A673 (cell line): Measurements from ENCODE around the gene GTF2F1.

Experiments
- EZH2 ChIP-seq: fragments of 200-600 bp; sonication (generic); IDR thresholded peaks from 2 replicates; pipeline ENCODE4 v1.6.1; 2017; ENCODE audit warnings: borderline replicate concordance, low read depth, mild to moderate bottlenecking, mixed read lengths, antibody characterized with exemption, low read length; ENCODE audit not compliant: poor library complexity, severe bottlenecking
- TF ChIP-seq, protein P1 (sequence below): fragments of 300-800, 200-600 bp; sonication (generic); conservative IDR thresholded peaks from 2 replicates; pipeline ENCODE4 v1.5.1; 2017; ENCODE audit warnings: low read depth, mild to moderate bottlenecking, antibody characterized with exemption, low read length, moderate library complexity, mixed read lengths

DNA sequence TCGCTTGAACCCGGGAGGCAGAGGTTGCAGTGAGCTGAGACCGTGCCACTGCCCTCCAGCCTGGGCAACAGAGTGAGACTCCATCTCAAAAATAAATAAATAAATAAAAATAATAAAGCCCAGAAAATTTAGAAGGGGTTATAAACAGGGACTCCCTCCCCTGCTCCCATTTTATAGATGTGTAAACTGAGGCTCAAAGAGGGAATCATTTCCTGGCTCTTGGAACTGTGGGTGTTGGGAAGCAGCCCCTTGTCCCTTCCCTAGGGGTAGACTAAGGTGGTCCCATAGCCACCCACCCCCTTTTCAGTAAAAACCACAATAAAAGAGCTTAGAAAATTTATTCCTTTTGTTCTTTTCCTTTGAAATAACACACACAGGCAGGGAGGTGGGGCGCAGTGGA lies 46.8 kb upstream of the GTF2F1 start:
- TF ChIP-seq EZH2: no peak
- TF ChIP-seq, protein P1, sequence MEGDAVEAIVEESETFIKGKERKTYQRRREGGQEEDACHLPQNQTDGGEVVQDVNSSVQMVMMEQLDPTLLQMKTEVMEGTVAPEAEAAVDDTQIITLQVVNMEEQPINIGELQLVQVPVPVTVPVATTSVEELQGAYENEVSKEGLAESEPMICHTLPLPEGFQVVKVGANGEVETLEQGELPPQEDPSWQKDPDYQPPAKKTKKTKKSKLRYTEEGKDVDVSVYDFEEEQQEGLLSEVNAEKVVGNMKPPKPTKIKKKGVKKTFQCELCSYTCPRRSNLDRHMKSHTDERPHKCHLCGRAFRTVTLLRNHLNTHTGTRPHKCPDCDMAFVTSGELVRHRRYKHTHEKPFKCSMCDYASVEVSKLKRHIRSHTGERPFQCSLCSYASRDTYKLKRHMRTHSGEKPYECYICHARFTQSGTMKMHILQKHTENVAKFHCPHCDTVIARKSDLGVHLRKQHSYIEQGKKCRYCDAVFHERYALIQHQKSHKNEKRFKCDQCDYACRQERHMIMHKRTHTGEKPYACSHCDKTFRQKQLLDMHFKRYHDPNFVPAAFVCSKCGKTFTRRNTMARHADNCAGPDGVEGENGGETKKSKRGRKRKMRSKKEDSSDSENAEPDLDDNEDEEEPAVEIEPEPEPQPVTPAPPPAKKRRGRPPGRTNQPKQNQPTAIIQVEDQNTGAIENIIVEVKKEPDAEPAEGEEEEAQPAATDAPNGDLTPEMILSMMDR: no peak
